ENCODE results near the gene ZNF716. TPM values are rescaled to one million over a fixed set of nuclear protein-coding genes. Genes with fewer than 3 reads are reported as not detected.
"Not testable (repeated sequence)": the region's sequence is repeated elsewhere in the genome, so short reads cannot be mapped to it uniquely, and the experiment has no call there.

ZNF716 gene
- not detected for total RNA-seq
- long read RNA-seq: 0 reads

- no peaks in the 10 kb centered on the region for H3K36me3 ChIP-seq
- TF ChIP-seq CTCF (IDR thresholded peaks at IDR 0.05): no peak
- intact Hi-C loops (cut with DNase I): no loop called here
- H3K27me3 ChIP-seq (ENCODE audit: low read depth): no peaks in the 10 kb centered on the region
- no peak within 1 kb of the TSS for H3K4me3 ChIP-seq
- no peaks in the 10 kb centered on the region for H3K9me3 ChIP-seq
- H3K4me1 ChIP-seq: no peaks in the 10 kb centered on the region
- DNase-seq (no peak), ATAC-seq (no peak)
- H3K27ac ChIP-seq: no peak within 1 kb of the TSS
Measured at GRCh38 chr7:57449904-57450303, at the start of gene ZNF716. TSS of gene ZNF716 (plus strand) at chr7:57450177. CDS start at chr7:57450289, 112 bp downstream.

- TF ChIP-seq CTCF (IDR thresholded peaks at IDR 0.05): no peak
- H3K4me3 ChIP-seq: no peak overlapping the region
- DNase-seq (no peak), ATAC-seq (no peak)
- no peaks in the 10 kb centered on the region for H3K4me1 ChIP-seq
- intact Hi-C loops (cut with DNase I): no loop called here
- H3K27me3 ChIP-seq (ENCODE audit: low read depth): no peaks in the 10 kb centered on the region
- no peak overlapping the region for H3K27ac ChIP-seq
- no peaks in the 10 kb centered on the region for H3K36me3 ChIP-seq
- peaks cover 1% of the 10 kb centered on the region for H3K9me3 ChIP-seq
Measured at GRCh38 chr7:57400531-57401155, 49.3 kb upstream of the ZNF716 start.

- ATAC-seq; H3K4me1 ChIP-seq; H3K9me3 ChIP-seq; H3K4me3 ChIP-seq; H3K27me3 ChIP-seq (ENCODE audit: low read depth); H3K27ac ChIP-seq; H3K36me3 ChIP-seq; intact Hi-C loops (cut with DNase I); DNase-seq: not testable (repeated sequence)
Measured at GRCh38 chr7:57403051-57403450, 46.9 kb upstream of the ZNF716 start.

GRCh38 chr7:57403601-57404342 is 46.2 kb upstream of the ZNF716 start:
- intact Hi-C loops (cut with DNase I): no loop called here
- H3K27me3 ChIP-seq (ENCODE audit: low read depth): no peaks in the 10 kb centered on the region
- no peaks in the 10 kb centered on the region for H3K4me1 ChIP-seq
- no peaks in the 10 kb centered on the region for H3K9me3 ChIP-seq
- ATAC-seq (peak; percentile 68 to 75), DNase-seq (no peak)
- H3K36me3 ChIP-seq: no peaks in the 10 kb centered on the region
- TF ChIP-seq CTCF (IDR thresholded peaks at IDR 0.05): no peak
- peak overlapping the region; percentile 37 for H3K4me3 ChIP-seq
- H3K27ac ChIP-seq: no peak overlapping the region

- peak overlapping the region; percentile 37 for H3K4me3 ChIP-seq
- H3K36me3 ChIP-seq: no peaks in the 10 kb centered on the region
- no peaks in the 10 kb centered on the region for H3K27me3 ChIP-seq (ENCODE audit: low read depth)
- no peak for DNase-seq
- TF ChIP-seq CTCF (IDR thresholded peaks at IDR 0.05): no peak
- H3K4me1 ChIP-seq: no peaks in the 10 kb centered on the region
- intact Hi-C loops (cut with DNase I): no loop called here
- ATAC-seq: peak; percentile 70 to 74
- no peaks in the 10 kb centered on the region for H3K9me3 ChIP-seq
- H3K27ac ChIP-seq: no peak overlapping the region
Measured at GRCh38 chr7:57404343-57404966, 45.5 kb upstream of the ZNF716 start.

GRCh38 chr7:57404967-57405421 is 45.0 kb upstream of the ZNF716 start:
- intact Hi-C loops (cut with DNase I): no loop called here
- H3K27ac ChIP-seq: no peak overlapping the region
- no peaks in the 10 kb centered on the region for H3K36me3 ChIP-seq
- ATAC-seq: peak; percentile 14 to 15
- no peaks in the 10 kb centered on the region for H3K27me3 ChIP-seq (ENCODE audit: low read depth)
- no peaks in the 10 kb centered on the region for H3K4me1 ChIP-seq
- TF ChIP-seq CTCF (IDR thresholded peaks at IDR 0.05): no peak
- no peak for DNase-seq
- no peaks in the 10 kb centered on the region for H3K9me3 ChIP-seq
- no peak overlapping the region for H3K4me3 ChIP-seq
